Osteocyte (in vitro differentiated cells): Measurements from ENCODE around the gene KRTAP4-8. TPM values are rescaled to one million over a fixed set of nuclear protein-coding genes. Genes with fewer than 3 reads are reported as not detected.
"Not testable (repeated sequence)": the region's sequence is repeated elsewhere in the genome, so short reads cannot be mapped to it uniquely, and the experiment has no call there.

Source experiments
- DNase-seq: peaks from one replicate; pipeline ENCODE4 v3.0.0; 2021; ENCODE audit warnings: mixed read lengths; ENCODE audit not compliant: unreplicated experiment; ENCODE audit errors: extremely low spot score
- H3K27ac Mint-ChIP-seq: one replicate; pipeline ENCODE4 v1.8.0; 2021; ENCODE audit warnings: mild to moderate bottlenecking, mixed read lengths; ENCODE audit not compliant: unreplicated experiment
- H3K27me3 Mint-ChIP-seq: one replicate; pipeline ENCODE4 v1.8.0; 2021; ENCODE audit warnings: mixed read lengths; ENCODE audit not compliant: unreplicated experiment
- H3K36me3 Mint-ChIP-seq: one replicate; pipeline ENCODE4 v1.8.0; 2021; ENCODE audit warnings: mixed read lengths; ENCODE audit not compliant: unreplicated experiment
- H3K4me1 Mint-ChIP-seq: one replicate; pipeline ENCODE4 v1.8.0; 2021; ENCODE audit warnings: mixed read lengths; ENCODE audit not compliant: unreplicated experiment
- H3K4me3 Mint-ChIP-seq: one replicate; pipeline ENCODE4 v1.8.0; 2021; ENCODE audit warnings: mild to moderate bottlenecking, moderate library complexity, mixed read lengths; ENCODE audit not compliant: unreplicated experiment
- H3K9me3 Mint-ChIP-seq: one replicate; pipeline ENCODE4 v1.8.0; 2021; ENCODE audit warnings: mixed read lengths; ENCODE audit not compliant: unreplicated experiment
- total RNA-seq: library from RNA; stranded (reverse); gene quantifications from 2 replicates; pipeline ENCODE4 v1.2.1, GENCODE V29; 2021
- TF ChIP-seq, protein P1 (sequence below): fragments of 200-600 bp; sonication (generic); IDR thresholded peaks from 2 replicates; pipeline ENCODE4 v1.5.0; 2021; ENCODE audit warnings: antibody characterized with exemption, mild to moderate bottlenecking, moderate library complexity

The KRTAP4-8 gene
- total RNA-seq, 1 donor from 2014 or later, result not detected

DNA sequence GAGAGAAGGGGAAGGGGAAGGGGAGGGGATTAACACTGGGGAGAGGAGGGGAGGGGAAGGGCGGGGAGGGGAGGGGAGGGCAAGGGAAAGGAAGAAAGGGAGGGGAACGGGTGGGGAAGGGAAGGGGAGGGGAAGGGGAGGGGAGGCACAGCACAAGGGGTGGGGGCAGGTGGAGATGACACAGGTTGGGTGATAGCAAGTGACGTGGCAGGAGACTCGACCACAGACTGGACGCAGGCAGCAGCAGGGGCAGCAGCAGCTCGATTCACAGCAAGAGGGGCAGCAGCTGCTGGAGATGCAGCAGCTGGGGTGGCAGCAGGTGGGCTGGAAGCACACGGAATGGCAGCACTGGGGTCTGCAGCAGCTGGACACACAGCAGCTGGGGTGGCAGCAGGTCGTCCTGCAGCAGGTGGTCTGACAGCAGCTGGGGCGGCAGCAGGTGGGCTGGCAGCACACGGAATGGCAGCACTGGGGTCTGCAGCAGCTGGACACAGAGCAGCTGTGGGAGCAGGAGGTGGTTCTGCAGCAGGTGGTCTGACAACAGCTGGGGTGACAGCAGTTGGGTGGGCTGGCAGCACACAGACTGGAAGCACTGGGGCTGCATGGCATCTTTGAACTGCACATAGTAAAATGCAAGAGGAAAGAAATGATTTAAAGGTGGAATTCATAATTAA is 3.8 kb upstream of the KRTAP4-8 start, which contains the start of gene KRTAP4-16:
Gene KRTAP4-16 (minus strand): TSS at position 624 of the 674 bp plus-strand sequence. CDS start 0 bp downstream, at position 624.
- H3K9me3 Mint-ChIP-seq, result no peaks in the 10 kb centered on the region
- TF ChIP-seq, protein P1, sequence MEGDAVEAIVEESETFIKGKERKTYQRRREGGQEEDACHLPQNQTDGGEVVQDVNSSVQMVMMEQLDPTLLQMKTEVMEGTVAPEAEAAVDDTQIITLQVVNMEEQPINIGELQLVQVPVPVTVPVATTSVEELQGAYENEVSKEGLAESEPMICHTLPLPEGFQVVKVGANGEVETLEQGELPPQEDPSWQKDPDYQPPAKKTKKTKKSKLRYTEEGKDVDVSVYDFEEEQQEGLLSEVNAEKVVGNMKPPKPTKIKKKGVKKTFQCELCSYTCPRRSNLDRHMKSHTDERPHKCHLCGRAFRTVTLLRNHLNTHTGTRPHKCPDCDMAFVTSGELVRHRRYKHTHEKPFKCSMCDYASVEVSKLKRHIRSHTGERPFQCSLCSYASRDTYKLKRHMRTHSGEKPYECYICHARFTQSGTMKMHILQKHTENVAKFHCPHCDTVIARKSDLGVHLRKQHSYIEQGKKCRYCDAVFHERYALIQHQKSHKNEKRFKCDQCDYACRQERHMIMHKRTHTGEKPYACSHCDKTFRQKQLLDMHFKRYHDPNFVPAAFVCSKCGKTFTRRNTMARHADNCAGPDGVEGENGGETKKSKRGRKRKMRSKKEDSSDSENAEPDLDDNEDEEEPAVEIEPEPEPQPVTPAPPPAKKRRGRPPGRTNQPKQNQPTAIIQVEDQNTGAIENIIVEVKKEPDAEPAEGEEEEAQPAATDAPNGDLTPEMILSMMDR, result no peak
- H3K27me3 Mint-ChIP-seq, result no peaks in the 10 kb centered on the region
- no peak within 1 kb of the TSS for H3K27ac Mint-ChIP-seq
- H3K36me3 Mint-ChIP-seq, result no peaks in the 10 kb centered on the region
- no peak within 1 kb of the TSS for H3K4me3 Mint-ChIP-seq
- H3K4me1 Mint-ChIP-seq, result peaks cover 57% of the 10 kb centered on the region
- DNase-seq, result no peak

DNA sequence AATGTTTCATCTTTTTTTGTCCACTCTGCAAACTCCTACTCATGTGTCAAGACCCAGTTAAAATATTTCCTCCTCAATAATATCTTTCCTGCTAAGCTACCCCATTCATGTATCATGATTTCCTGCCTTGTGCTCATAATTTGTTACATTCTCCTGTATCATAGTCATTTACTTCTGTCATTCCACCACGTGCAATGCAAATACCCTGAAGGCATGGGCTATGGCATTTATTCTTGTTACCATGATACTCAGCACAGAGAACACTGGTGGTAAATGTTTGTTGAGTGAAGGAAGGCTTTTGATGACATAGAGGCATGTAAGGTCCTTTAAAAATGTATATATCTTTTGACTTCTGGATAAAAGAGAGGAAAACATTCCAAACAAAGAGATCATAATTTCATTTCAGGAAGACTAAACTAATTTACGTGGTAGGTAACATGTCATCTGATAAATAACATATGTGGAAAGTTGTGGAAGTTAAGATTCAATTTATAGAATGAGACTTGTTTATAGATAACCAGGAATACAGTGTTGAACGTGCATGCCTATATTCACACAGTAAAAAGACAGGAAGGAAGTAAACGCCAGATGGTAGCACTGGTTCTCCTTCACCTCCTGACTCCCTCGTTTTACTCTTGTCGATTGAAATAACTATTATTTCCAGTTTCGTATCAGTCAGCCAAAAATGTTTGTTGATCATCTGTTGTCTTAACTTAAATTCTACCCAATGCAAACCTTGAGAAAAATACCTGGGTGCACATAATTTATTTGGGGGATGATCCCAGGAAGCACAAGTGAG is 1.9 kb upstream of the KRTAP4-8 start:
- not testable (repeated sequence) for H3K27me3 Mint-ChIP-seq, H3K36me3 Mint-ChIP-seq, H3K9me3 Mint-ChIP-seq, DNase-seq, H3K4me3 Mint-ChIP-seq
- peaks cover 53% of the 10 kb centered on the region for H3K4me1 Mint-ChIP-seq
- H3K27ac Mint-ChIP-seq, result peak overlapping the region; percentile 79

DNA sequence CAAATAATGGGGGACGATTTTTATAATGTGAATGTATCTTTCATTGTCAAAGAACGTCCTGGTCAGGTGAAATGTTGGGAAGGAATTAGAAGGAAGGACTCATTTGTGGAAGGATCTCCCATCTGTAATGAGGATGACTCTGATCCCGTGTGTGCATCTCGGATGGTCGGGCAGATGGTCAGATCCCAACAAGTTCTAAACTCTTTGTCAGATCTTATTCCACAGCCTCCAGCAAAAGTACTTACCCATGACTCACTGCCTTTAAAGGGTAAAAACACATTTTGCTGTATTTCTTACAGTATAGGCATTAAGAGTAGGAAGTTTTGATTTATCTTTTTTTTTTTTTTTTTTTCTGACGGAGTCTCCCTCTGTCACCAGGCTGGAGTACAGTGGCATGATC is 539 bp upstream of the KRTAP4-8 start:
- peaks cover 40% of the 10 kb centered on the region for H3K4me1 Mint-ChIP-seq
- H3K36me3 Mint-ChIP-seq, result no peaks in the 10 kb centered on the region
- no peaks in the 10 kb centered on the region for H3K9me3 Mint-ChIP-seq
- no peak for DNase-seq
- TF ChIP-seq, protein P1, result no peak
- no peak overlapping the region for H3K4me3 Mint-ChIP-seq
- H3K27ac Mint-ChIP-seq, result peak overlapping the region; percentile 73
- H3K27me3 Mint-ChIP-seq, result no peaks in the 10 kb centered on the region

DNA sequence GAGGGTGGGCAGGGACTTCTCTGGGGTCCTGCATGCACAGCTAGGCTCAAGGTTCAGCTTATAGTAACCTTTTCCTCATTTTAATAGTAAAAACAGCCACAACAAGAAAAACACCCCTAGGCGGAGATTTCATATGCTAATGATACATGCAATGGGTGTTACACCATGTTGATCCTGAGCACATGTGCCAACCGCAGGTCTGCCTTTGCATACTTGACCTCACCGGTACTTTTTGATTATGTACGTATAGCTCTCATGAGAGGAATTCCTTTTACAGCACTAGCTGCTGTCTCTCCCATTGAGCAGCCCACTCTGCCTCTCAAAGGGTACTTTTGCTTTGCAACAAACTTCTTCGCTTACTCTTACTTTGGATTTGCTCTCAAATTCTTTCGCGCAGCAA is 1.9 kb downstream of the KRTAP4-8 start:
- H3K27me3 Mint-ChIP-seq, result no peaks in the 10 kb centered on the region
- H3K27ac Mint-ChIP-seq, result no peak overlapping the region
- no peaks in the 10 kb centered on the region for H3K36me3 Mint-ChIP-seq
- no peak for DNase-seq
- H3K9me3 Mint-ChIP-seq, result no peaks in the 10 kb centered on the region
- no peak overlapping the region for H3K4me3 Mint-ChIP-seq
- peaks cover 35% of the 10 kb centered on the region for H3K4me1 Mint-ChIP-seq
- TF ChIP-seq, protein P1, result no peak

DNA sequence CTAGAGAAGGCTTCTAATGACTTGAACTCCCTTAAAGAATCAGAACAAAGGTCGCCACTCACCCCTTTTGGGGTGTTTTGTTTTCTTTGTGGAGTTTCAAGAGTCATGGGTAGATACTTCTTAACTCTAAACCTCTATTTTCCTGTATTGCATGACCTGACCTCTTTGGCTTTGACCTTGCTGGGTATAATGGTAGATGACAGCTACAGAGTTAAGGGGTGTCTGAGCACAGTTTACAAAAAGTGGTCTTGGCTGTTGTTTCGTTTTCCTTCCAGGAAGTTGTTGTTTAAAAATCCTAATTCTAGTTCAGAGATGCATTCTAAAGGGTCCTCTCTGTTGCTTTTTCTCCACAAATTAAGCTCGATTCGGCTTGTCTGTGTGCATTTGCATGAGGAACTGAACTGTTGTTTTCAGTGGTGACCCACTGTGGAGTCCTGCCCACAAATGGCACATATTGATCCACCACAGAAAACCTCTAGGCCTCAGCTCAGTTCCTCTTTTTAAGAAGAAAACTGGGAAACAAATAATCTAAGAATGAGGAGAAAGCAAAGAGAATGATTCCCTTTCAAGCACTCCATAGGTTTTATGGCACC is 9.1 kb downstream of the KRTAP4-8 start:
- H3K4me1 Mint-ChIP-seq, H3K27ac Mint-ChIP-seq, DNase-seq, H3K9me3 Mint-ChIP-seq, H3K4me3 Mint-ChIP-seq, H3K36me3 Mint-ChIP-seq, H3K27me3 Mint-ChIP-seq: not testable (repeated sequence)

DNA sequence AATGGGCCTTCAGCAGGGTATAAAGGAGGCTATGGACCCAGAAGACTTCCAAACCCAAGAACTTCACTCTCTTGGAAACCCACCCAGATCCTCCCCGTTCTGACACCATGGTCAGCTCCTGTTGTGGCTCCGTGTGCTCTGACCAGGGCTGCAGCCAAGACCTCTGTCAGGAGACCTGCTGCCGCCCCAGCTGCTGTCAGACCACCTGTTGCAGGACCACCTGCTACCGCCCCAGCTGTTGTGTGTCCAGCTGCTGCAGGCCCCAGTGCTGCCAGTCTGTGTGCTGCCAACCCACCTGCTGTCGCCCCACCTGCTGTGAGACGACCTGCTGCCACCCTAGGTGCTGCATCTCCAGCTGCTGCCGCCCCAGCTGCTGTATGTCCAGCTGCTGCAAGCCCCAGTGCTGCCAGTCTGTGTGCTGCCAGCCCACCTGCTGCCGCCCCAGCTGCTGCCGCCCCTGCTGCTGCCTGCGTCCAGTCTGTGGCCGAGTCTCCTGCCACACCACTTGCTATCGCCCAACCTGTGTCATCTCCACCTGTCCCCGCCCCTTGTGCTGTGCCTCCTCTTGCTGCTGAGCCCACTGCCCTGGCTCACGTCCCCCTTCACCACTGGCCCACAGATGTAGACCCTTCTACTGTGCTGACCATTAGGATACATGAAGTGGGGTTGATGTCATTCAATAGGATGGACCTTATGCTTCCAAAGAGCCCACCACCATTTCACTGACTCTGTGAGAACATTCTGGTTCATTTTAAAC is 13.7 kb downstream of the KRTAP4-8 start, which contains the start of gene KRTAP4-7:
Gene KRTAP4-7 (plus strand): TSS at position 51 of the 757 bp plus-strand sequence. CDS start 57 bp downstream, at position 108.
- Mint-ChIP-seq H3K4me1 (peaks cover 23% of the 10 kb centered on the region), H3K27ac (peak within 1 kb of the TSS; percentile 53)
- not testable (repeated sequence) for H3K36me3 Mint-ChIP-seq, DNase-seq, H3K27me3 Mint-ChIP-seq, H3K4me3 Mint-ChIP-seq, H3K9me3 Mint-ChIP-seq

DNA sequence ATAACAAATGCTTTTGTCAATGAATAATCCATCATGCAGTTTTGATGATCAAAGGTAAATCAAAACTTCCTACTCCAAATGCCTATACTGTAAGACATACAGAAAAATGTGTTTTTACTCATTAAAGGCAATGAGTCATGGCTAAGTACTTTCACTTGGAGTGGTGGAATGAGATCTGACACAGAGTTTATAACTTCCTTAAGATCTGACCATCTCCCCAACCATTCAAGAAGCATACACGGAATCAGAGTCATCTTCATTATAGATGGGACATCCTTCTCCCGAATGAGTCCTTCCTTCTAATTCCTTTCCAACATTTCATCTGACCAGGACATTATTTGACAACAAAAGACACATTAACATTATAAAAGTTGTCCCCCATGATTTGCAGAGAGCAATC is 14.5 kb downstream of the KRTAP4-8 start:
- H3K9me3 Mint-ChIP-seq, H3K36me3 Mint-ChIP-seq, H3K27me3 Mint-ChIP-seq, H3K27ac Mint-ChIP-seq, DNase-seq, H3K4me3 Mint-ChIP-seq: not testable (repeated sequence)
- peaks cover 23% of the 10 kb centered on the region for H3K4me1 Mint-ChIP-seq
